MCF 10A (cell line): ENCODE results near the gene SPNS3. TPM values are rescaled to one million over a fixed set of nuclear protein-coding genes. Genes with fewer than 3 reads are reported as not detected.

Source experiments
- BruUV-seq: library from RNA; stranded (reverse); fragments of 400-500 nt; replicated peaks from 2 replicates; lab custom pipeline; 2021; lab: Mats Ljungman, UMichigan
- CTCF ChIA-PET: fragments of 300-600 bp; sonication (Branson Sonifier 250); formaldehyde crosslinking; extraction: SDS; loops from one replicate; lab custom pipeline; 2021; ENCODE audit warnings: antibody characterized with exemption, inconsistent platforms; lab: Yijun Ruan, JAX
- POLR2A ChIA-PET: fragments of 300-600, 350-650 bp; sonication (Branson Sonifier 250); formaldehyde crosslinking; extraction: SDS; loops from one replicate; lab custom pipeline; 2020; ENCODE audit warnings: antibody characterized with exemption, inconsistent platforms; lab: Yijun Ruan, JAX
- DNase-seq: peaks from one replicate; pipeline ENCODE4 v3.0.0-alpha.2; 2018; ENCODE audit not compliant: unreplicated experiment
- H3K27ac Mint-ChIP-seq: one replicate; pipeline ENCODE4 v1.8.0; 2022; ENCODE audit warnings: mild to moderate bottlenecking, low read depth, mixed read lengths; ENCODE audit not compliant: unreplicated experiment
- H3K27me3 Mint-ChIP-seq: one replicate; pipeline ENCODE4 v1.8.0; 2022; ENCODE audit warnings: mixed read lengths; ENCODE audit not compliant: insufficient read depth, unreplicated experiment
- H3K36me3 Mint-ChIP-seq: one replicate; pipeline ENCODE4 v1.8.0; 2022; ENCODE audit warnings: mild to moderate bottlenecking, moderate library complexity, mixed read lengths; ENCODE audit not compliant: insufficient read depth, unreplicated experiment
- H3K4me1 Mint-ChIP-seq: one replicate; pipeline ENCODE4 v1.8.0; 2022; ENCODE audit warnings: mixed read lengths; ENCODE audit not compliant: insufficient read depth, unreplicated experiment
- H3K4me3 Mint-ChIP-seq: one replicate; pipeline ENCODE4 v1.8.0; 2022; ENCODE audit warnings: mild to moderate bottlenecking, moderate library complexity, mixed read lengths; ENCODE audit not compliant: unreplicated experiment
- H3K9me3 Mint-ChIP-seq: one replicate; pipeline ENCODE4 v1.8.0; 2022; ENCODE audit warnings: mixed read lengths; ENCODE audit not compliant: unreplicated experiment
- intact Hi-C: fragments of 100-400 bp; cut with micrococcal nuclease; formaldehyde crosslinking; loops from 2 replicates; pipeline ENCODE4 v1.14.1; 2022
- total RNA-seq: library from RNA; stranded (reverse); gene quantifications from 2 replicates; pipeline ENCODE4 v1.2.3, GENCODE V29; 2022
- TF ChIP-seq, protein P1 (sequence below): fragments of 200-600 bp; IDR thresholded peaks from one replicate; pipeline ENCODE4 v1.8.0; 2022; ENCODE audit warnings: antibody characterized with exemption, mild to moderate bottlenecking; ENCODE audit not compliant: unreplicated experiment

The SPNS3 gene
- total RNA-seq, 1 experiment from 2014 or later = not detected

DNA sequence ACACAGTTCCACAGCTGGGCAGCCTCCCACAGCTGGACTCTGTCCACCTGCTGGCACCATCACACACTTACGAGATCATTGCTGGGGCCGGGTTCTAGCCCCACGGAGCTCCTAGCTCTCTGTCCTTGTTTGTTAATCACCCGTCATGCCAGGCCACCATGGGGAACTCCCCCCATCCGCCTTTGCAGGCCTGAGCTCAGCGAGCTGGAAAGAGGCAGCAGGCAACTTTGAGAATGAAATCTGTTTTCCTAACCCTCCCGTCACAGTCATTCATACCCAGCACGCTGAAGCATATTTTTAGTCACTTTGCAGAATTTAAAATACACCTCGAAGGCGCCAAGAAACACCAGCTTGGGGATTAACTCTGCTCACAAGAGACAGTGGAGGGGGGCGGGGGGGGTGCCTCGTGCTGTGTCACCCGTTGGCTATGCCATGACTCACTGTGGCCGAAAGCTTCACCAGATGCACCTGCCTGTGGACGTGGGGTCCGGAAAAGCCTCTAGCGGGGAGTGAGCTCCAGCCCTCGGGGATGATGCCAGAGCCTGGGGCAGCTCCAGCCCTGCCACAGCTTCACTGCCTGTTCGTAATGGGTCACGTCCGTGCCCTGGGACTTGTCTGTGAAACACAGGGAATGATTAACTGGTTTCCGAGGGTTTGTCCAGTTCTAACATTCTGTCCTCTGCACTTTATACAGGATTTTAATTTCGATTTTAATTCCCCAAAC is 63.5 kb downstream of the SPNS3 start:
- Mint-ChIP-seq H3K4me1 (peaks cover 17% of the 10 kb centered on the region), H3K9me3 (no peaks in the 10 kb centered on the region), H3K27me3 (peaks cover 45% of the 10 kb centered on the region), H3K4me3 (peak overlapping the region; percentile 35), H3K27ac (no peak overlapping the region), H3K36me3 (peaks cover 5% of the 10 kb centered on the region)
- ChIA-PET CTCF (interaction anchor here (0.6 to 0.7 kb wide), 2 partner anchors 17 to 69 kb away, joined by 3 read pairs; no protein-coding TSS in a partner anchor), POLR2A (interaction anchor here (0.6 kb wide), 3 partner anchors 17 to 118 kb away, joined by 3 read pairs; no protein-coding TSS in a partner anchor)
- no TSS peak for BruUV-seq
- TF ChIP-seq, protein P1, sequence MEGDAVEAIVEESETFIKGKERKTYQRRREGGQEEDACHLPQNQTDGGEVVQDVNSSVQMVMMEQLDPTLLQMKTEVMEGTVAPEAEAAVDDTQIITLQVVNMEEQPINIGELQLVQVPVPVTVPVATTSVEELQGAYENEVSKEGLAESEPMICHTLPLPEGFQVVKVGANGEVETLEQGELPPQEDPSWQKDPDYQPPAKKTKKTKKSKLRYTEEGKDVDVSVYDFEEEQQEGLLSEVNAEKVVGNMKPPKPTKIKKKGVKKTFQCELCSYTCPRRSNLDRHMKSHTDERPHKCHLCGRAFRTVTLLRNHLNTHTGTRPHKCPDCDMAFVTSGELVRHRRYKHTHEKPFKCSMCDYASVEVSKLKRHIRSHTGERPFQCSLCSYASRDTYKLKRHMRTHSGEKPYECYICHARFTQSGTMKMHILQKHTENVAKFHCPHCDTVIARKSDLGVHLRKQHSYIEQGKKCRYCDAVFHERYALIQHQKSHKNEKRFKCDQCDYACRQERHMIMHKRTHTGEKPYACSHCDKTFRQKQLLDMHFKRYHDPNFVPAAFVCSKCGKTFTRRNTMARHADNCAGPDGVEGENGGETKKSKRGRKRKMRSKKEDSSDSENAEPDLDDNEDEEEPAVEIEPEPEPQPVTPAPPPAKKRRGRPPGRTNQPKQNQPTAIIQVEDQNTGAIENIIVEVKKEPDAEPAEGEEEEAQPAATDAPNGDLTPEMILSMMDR = no peak
- peak; percentile 27 for DNase-seq
- intact Hi-C loops = no loop called here

DNA sequence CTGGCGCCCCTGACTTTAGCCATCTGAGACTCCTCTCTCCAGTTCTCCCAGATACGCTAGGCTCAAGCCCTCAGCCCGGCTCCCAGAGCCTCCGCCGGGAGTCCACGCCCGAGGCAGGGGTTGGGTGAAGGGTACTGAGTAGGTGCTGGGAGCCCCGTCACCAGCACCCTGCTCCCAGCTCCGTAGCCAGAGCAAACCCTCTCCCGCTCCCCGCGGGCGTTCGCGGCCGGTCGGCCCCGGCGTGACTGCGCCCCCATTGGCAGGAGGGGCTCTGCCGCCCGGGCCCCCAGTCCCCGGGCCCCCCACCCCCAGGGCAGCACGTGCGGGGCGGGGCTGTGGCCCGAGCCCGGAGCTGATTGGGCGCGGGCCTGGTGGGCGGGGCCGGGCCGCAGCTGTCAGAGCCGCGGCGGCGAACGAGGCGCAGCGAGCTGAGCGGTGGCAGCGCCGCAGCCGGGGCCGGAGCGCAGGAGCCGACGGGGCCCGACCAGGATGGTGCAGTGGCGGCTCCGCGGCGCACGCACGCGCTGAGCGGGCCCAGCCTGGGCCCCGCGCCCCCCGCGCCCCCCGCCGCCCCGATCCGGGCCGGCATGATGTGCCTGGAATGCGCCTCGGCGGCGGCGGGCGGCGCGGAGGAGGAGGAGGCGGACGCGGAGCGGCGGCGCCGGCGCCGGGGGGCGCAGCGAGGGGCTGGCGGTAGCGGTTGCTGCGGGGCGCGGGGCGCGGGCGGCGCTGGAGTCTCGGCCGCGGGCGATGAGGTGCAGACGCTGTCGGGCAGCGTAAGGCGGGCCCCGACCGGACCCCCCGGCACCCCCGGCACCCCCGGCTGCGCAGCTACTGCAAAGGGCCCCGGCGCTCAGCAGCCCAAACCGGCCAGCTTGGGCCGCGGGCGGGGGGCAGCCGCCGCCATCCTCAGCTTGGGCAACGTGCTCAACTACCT is 65.0 kb downstream of the SPNS3 start, which contains the start of gene SPNS2:
Gene SPNS2 (plus strand): TSS at position 421 of the 937 bp plus-strand sequence. CDS start 167 bp downstream, at position 588.
- H3K9me3 Mint-ChIP-seq = no peaks in the 10 kb centered on the region
- H3K27ac Mint-ChIP-seq = no peak within 1 kb of the TSS
- ChIA-PET CTCF (no interaction called here), POLR2A (no interaction called here)
- H3K4me3 Mint-ChIP-seq = peak within 1 kb of the TSS; percentile 35
- peaks cover 7% of the 10 kb centered on the region for H3K4me1 Mint-ChIP-seq
- DNase-seq = peak; percentile 19
- BruUV-seq = no TSS peak
- H3K36me3 Mint-ChIP-seq = peaks cover 5% of the 10 kb centered on the region
- intact Hi-C loops = no loop called here
- TF ChIP-seq, protein P1 = no peak
- peaks cover 54% of the 10 kb centered on the region for H3K27me3 Mint-ChIP-seq

DNA sequence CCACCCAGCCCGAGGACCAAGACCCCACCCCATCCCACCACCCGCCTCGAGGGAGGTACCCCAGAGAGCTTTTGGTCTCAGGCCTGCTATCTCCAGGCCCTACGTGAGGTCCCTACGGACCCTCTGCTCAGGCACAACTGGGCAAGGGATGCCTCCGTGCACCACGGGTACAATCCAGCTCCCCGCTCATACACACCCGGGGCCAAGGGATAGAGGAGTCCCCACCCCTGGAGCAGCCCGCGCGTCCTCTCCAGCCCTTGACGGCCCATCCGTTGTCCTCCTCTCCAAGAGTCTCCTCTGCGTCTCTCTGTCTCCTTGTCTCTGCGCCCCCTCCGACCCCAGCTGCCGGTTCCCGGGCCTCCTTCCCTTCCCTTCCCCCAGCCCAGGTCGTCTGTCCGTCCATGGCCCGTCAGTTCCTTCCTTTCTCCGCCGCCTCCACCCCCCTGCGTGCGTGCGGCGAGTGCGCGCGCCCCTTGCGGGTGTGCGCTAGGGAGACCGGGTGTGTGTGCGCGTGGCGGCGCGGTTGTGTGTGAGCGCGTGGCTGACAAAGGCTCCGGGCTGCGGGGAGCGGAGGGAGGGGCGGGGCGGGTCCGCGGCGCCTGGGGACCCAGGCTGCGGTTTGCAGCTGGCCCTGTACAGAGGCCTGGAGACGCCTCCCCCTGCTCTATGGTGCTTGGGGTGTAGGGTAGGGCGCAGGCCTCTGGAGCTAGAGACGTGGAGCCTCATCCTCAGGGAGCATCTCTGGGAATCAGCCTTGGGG is 65.9 kb downstream of the SPNS3 start:
- Mint-ChIP-seq H3K27ac (no peak overlapping the region), H3K27me3 (peaks cover 54% of the 10 kb centered on the region), H3K36me3 (peaks cover 5% of the 10 kb centered on the region), H3K4me3 (no peak overlapping the region), H3K4me1 (peaks cover 7% of the 10 kb centered on the region), H3K9me3 (no peaks in the 10 kb centered on the region)
- TF ChIP-seq, protein P1 = no peak
- DNase-seq = no peak
- intact Hi-C loops = no loop called here
- CTCF ChIA-PET = no interaction called here
- no TSS peak for BruUV-seq
- POLR2A ChIA-PET = no interaction called here
